ENCODE results near the gene CCL20.
"Not testable (repeated sequence)": the region's sequence is repeated elsewhere in the genome, so short reads cannot be mapped to it uniquely, and the experiment has no call there.

Gene CCL20

DNA sequence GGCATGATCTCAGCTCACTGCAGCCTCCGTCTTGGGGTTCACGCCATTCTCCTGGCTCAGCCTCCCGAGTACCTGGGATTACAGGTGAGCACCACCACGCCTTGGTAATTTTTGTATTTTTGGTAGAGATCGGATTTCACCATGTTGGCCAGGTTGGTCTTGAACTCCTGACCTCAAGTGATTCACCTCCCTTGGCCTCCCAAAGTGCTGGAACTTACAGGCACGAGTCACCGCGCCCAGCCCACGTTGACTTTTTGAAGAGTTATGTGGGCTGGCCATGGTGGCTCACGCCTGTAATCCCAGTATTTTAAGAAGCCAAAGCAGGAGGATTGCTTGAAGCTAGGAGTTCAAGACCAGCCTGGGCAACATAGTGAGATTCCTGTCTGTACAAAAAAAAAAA lies 20.8 kb downstream of the CCL20 start:
- no peak overlapping the region for H3K4me3 ChIP-seq (ENCODE audit: low read depth, low read length)
- TF ChIP-seq, protein P1, sequence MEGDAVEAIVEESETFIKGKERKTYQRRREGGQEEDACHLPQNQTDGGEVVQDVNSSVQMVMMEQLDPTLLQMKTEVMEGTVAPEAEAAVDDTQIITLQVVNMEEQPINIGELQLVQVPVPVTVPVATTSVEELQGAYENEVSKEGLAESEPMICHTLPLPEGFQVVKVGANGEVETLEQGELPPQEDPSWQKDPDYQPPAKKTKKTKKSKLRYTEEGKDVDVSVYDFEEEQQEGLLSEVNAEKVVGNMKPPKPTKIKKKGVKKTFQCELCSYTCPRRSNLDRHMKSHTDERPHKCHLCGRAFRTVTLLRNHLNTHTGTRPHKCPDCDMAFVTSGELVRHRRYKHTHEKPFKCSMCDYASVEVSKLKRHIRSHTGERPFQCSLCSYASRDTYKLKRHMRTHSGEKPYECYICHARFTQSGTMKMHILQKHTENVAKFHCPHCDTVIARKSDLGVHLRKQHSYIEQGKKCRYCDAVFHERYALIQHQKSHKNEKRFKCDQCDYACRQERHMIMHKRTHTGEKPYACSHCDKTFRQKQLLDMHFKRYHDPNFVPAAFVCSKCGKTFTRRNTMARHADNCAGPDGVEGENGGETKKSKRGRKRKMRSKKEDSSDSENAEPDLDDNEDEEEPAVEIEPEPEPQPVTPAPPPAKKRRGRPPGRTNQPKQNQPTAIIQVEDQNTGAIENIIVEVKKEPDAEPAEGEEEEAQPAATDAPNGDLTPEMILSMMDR (IDR thresholded peaks at IDR 0.05; ENCODE audit: low read depth, low read length) = no peak

DNA sequence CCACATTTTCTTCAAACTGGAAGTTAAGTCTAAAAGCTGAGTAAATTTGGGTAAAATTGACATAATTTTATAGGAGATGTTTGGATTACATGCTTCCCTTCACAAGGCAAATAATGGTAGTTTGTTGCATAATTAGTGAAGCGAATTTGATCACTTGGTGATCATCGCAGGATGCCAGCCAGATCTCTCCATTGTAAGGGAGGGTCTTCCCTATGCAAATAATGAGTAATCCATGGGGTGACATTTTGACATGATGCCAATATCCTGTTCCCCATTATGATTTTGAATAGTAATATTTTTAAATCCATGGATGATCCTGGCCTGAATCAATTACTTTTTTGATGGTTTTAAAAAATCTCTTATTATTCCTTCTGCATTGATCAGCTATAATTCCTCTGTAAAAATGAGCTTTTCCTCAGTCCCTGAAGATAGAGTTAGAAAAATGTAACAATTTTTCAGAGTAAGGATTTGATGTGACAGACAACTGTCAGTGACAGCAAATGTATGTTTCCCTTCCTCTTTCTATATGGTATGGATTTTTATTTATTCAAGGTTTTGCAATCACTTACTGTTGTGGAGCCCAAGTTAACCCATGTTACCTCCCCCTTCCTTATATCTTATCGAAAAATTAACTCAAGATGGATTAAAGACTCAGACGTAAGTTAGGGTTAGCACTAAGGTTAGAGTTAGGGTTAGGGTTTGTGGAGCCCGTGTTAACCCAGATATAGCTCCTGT lies 21.4 kb downstream of the CCL20 start:
- H3K4me3 ChIP-seq (ENCODE audit: low read depth, low read length) = no peak overlapping the region
- TF ChIP-seq, protein P1 (IDR thresholded peaks at IDR 0.05; ENCODE audit: low read depth, low read length) = no peak

DNA sequence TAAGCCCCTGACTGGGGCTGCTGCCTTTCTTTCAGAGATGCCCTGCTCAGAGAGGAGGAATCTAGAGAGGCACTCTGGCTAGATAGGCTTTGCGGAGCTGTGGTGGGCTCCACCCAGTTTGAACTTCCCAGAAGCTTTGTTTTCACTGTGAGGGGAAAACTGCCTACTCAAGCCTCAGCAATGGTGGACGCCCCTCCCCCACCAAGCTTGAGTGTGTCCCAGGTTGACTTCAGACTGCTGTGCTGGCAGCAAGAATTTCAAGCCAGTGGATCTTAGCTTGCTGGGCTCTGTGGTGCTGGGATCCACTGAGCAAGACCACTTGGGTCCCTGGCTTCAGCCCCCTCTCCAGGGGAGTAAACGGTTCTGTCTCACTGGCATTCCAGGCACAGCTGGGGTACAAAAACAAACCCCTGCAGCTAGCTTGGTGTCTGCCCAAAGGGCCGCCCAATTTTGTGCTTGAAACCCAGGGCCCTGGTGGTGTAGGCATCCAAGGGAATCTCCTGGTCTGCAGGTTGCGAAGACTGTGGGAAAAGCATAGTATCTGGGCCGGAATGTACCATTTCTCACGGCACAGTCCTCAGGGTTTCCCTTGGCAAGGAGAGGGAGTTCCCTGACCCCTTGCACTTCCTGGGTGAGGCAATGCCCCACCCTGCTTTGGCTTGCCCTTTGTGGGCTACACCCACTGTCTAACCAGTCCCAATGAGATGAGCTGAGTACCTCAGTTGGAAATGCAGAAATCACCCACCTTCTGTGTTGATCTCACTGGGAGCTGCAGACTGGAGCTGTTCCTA lies 25.9 kb downstream of the CCL20 start:
- H3K4me3 ChIP-seq (ENCODE audit: low read depth, low read length) = not testable (repeated sequence)

DNA sequence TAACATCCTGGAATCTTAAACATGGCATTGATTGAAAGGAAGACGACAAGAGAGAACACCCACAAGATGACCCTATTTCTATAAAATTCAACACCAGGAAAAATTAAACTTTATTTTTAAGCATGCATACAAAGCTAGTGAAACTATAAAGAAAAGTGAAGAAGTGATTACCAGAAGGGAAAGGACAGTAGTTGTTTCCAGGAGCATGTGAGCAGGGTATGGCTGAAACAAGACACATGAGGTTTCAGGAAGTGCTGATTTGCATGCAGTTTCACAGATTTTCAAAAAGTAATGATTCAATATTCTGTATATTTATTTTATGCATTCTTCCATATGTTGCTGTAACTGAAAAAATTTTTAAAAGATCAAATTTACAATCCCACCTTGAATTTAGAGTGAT lies 33.2 kb downstream of the CCL20 start:
- H3K4me3 ChIP-seq (ENCODE audit: low read depth, low read length) = no peak overlapping the region
- TF ChIP-seq, protein P1 (IDR thresholded peaks at IDR 0.05; ENCODE audit: low read depth, low read length) = no peak

DNA sequence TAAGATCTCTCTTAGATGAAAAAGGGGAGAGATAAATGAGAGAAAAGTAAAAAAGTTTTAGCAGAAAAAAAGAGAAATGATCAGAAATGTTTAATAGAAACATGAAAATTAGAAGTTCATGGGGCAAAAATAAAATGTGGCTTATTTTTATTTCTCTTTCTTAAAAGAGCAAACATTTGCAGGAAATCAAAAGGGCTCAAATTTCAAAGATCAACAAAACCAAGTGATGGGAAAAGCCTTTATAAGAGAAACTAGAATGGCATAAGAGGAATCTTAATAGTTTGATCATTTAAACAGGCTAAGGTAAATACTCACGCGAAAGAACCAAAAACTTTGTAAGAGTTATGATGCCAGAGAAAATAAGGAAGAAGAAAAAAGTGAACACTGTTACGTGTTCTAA lies 34.5 kb downstream of the CCL20 start:
- TF ChIP-seq, protein P1 (IDR thresholded peaks at IDR 0.05; ENCODE audit: low read depth, low read length) = no peak
- no peak overlapping the region for H3K4me3 ChIP-seq (ENCODE audit: low read depth, low read length)

DNA sequence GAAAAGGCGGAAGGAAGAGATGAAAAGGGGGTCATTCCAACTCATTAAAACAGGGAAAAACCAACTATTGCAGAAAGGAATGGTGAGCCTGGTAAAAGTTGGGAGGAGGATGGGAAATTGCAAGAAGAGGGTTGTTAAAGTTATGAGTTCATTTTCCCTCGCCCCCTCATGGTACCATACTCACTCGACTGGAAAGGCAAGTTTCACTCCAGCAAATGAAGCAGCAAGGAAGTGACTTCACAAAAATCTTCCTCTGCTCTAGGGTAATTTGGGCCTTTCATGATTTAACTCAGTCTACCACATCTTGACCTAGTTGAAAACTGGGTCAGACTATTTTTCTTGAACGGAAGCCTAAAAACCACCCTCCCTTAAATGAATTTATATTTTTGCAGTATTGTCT lies 34.9 kb downstream of the CCL20 start:
- H3K4me3 ChIP-seq (ENCODE audit: low read depth, low read length) = no peak overlapping the region
- TF ChIP-seq, protein P1 (IDR thresholded peaks at IDR 0.05; ENCODE audit: low read depth, low read length) = no peak

DNA sequence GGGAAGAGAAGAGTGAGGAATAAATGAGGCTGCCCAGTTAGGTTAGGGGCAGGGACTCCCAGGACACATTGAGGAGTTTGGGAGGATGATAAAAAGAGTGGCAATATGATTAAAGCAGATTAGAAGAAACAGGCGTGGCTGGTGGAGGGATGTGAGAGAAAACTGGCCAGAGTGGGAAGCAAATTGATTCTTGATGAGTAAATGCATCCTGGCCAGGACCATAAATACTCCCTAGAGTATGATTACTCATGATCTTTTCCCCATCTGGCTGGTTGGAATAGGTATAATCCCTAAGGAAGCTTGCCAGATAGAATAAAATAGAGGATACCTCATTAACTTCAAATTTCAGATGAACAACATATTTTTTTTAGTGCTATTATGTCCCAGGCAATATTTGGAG lies 36.3 kb downstream of the CCL20 start:
- H3K4me3 ChIP-seq (ENCODE audit: low read depth, low read length) = no peak overlapping the region

More for the DNA sequence above, 36.3 kb downstream of the CCL20 start:
- TF ChIP-seq, protein P1 (IDR thresholded peaks at IDR 0.05; ENCODE audit: low read depth, low read length) = no peak
